Measurements from ENCODE around the gene FAH. TPM values are rescaled to one million over a fixed set of nuclear protein-coding genes. Genes with fewer than 3 reads are reported as not detected.

Gene FAH
- total and polyA plus RNA-seq, 7 donors = 9.1 to 60.2 (median 20.7) TPM

DNA sequence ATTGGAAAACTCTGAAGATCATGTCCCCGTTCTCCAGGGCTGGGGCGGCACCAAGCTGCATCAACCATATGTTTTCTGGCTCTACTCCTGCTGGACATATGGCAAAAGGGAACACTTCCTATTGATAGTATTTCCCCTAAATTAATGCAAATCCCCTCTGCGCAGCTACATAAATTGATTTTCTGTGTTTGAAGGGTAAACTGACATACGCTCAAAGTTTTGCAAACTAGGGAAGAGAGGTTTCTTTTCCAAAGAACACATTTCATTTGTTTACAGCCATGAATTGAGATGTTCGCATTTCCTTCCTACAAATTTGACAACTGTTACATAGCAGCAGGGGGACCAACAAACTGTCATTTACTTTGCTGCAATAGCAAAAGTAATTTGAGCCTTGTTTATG is 63.3 kb downstream of the FAH start:
- Histone ChIP-seq H3K4me1 (peaks cover 11% of the 10 kb centered on the region), H3K9me3 (no peaks in the 10 kb centered on the region), H3K36me3 (ENCODE audit: insufficient read depth in 1 of 2, low read depth in 1 of 2) (no peaks in the 10 kb centered on the region), H3K27ac (no peak overlapping the region), H3K27me3 (ENCODE audit: insufficient read depth in 3 of 3, low read length in 2 of 3) (no peaks in the 10 kb centered on the region), H3K4me3 (no peak overlapping the region)
- intact Hi-C loops (cut with DNase I) = no loop called here
- DNase-seq (no peak), ATAC-seq (no peak)
- 89 to 91% (median 90%) methylated on average over 5 of the region's 5 CpGs for WGBS, 3 donors
- TF ChIP-seq, protein P1, sequence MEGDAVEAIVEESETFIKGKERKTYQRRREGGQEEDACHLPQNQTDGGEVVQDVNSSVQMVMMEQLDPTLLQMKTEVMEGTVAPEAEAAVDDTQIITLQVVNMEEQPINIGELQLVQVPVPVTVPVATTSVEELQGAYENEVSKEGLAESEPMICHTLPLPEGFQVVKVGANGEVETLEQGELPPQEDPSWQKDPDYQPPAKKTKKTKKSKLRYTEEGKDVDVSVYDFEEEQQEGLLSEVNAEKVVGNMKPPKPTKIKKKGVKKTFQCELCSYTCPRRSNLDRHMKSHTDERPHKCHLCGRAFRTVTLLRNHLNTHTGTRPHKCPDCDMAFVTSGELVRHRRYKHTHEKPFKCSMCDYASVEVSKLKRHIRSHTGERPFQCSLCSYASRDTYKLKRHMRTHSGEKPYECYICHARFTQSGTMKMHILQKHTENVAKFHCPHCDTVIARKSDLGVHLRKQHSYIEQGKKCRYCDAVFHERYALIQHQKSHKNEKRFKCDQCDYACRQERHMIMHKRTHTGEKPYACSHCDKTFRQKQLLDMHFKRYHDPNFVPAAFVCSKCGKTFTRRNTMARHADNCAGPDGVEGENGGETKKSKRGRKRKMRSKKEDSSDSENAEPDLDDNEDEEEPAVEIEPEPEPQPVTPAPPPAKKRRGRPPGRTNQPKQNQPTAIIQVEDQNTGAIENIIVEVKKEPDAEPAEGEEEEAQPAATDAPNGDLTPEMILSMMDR (IDR thresholded peaks at IDR 0.05) = no peak

DNA sequence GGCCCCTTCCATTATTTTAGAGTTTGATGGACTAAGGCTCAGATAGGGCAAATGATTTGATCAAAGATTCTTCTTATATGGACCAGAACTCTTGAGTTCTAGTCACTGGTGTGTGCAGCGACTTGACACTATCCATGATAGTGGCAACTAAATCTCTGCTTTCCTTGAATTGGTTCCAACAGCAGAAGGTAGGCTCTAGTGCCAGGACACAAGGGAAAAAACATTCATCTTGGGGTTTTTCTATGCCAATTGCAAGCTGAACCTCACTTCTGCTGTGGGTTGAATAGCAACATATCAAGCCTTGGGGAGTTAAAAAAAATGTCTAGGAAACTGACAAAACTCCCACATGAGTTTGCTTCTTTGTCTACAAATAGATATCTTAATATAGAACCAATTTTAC is 64.1 kb downstream of the FAH start:
- WGBS, 3 donors = 78 to 87% (median 84%) methylated on average over 1 of the region's 1 CpG
- no peaks in the 10 kb centered on the region for H3K27me3 ChIP-seq (ENCODE audit: insufficient read depth in 3 of 3, low read length in 2 of 3)
- no peak overlapping the region for H3K27ac ChIP-seq
- no peak overlapping the region for H3K4me3 ChIP-seq
- no peaks in the 10 kb centered on the region for H3K9me3 ChIP-seq
- H3K4me1 ChIP-seq = peaks cover 4% of the 10 kb centered on the region
- DNase-seq = no peak
- no peak for ATAC-seq
- intact Hi-C loops (cut with DNase I) = no loop called here
- no peaks in the 10 kb centered on the region for H3K36me3 ChIP-seq (ENCODE audit: insufficient read depth in 1 of 2, low read depth in 1 of 2)
- TF ChIP-seq, protein P1 (IDR thresholded peaks at IDR 0.05) = no peak

- TF ChIP-seq, protein P1 (IDR thresholded peaks at IDR 0.05) = no peak
- no peak overlapping the region for H3K4me3 ChIP-seq
- no peak for DNase-seq
- intact Hi-C loops (cut with DNase I) = no loop called here
- no peaks in the 10 kb centered on the region for H3K27me3 ChIP-seq (ENCODE audit: insufficient read depth in 3 of 3, low read length in 2 of 3)
- 91 to 93% (median 93%) methylated on average over 4 of the region's 4 CpGs for WGBS, 3 donors
- no peaks in the 10 kb centered on the region for H3K9me3 ChIP-seq
- no peak overlapping the region for H3K27ac ChIP-seq
- H3K36me3 ChIP-seq (ENCODE audit: insufficient read depth in 1 of 2, low read depth in 1 of 2) = no peaks in the 10 kb centered on the region
- no peaks in the 10 kb centered on the region for H3K4me1 ChIP-seq
- no peak for ATAC-seq
These were observed 64.6 kb downstream of the FAH start for GRCh38 chr15:80217327-80217900.

- 82 to 92% (median 87%) methylated on average over 2 of the region's 2 CpGs for WGBS, 3 donors
- ATAC-seq = no peak
- TF ChIP-seq, protein P1 (IDR thresholded peaks at IDR 0.05) = no peak
These were observed 67.2 kb downstream of the FAH start for GRCh38 chr15:80219955-80220354.

More at GRCh38 chr15:80219955-80220354, 67.2 kb downstream of the FAH start:
- Histone ChIP-seq H3K4me1 (no peaks in the 10 kb centered on the region), H3K9me3 (no peaks in the 10 kb centered on the region), H3K27ac (no peak overlapping the region), H3K36me3 (ENCODE audit: insufficient read depth in 1 of 2, low read depth in 1 of 2) (no peaks in the 10 kb centered on the region), H3K27me3 (ENCODE audit: insufficient read depth in 3 of 3, low read length in 2 of 3) (no peaks in the 10 kb centered on the region), H3K4me3 (no peak overlapping the region)
- DNase-seq = no peak
- intact Hi-C loops (cut with DNase I) = no loop called here
